Right atrium auricular region (tissue), 2 donors: ENCODE data around the gene PHKA2. TPM values are rescaled to one million over a fixed set of nuclear protein-coding genes. Genes with fewer than 3 reads are reported as not detected.

ENCODE experiments used
- DNase-seq: peaks from one replicate; pipeline ENCODE4 v3.0.0-alpha.2; 2019; ENCODE audit warnings: low spot score
- H3K27ac ChIP-seq, 2 donors: fragments of 200-600 bp; sonication (generic); 1 replicate in 1 of 2; 2 replicates in 1 of 2; pipeline ENCODE4 v1.5.1; 2016 to 2019
- H3K27me3 ChIP-seq, 2 donors: fragments of 200-600 bp; sonication (generic); one replicate each; pipeline versions ENCODE4 v1.5.1 to v1.6.0; 2017 to 2019
- H3K36me3 ChIP-seq: fragments of 200-600 bp; sonication (generic); one replicate; pipeline ENCODE4 v1.5.1; 2016
- H3K4me1 ChIP-seq, 2 donors: fragments of 200-600 bp; sonication (generic); one replicate each; pipeline versions ENCODE4 v1.5.1 to v1.6.0; 2017 to 2019
- H3K4me3 ChIP-seq, 2 donors: fragments of 200-600 bp; sonication (generic); 1 replicate in 1 of 2; 2 replicates in 1 of 2; pipeline ENCODE4 v1.5.1; 2017 to 2019; ENCODE audit warnings: mild to moderate bottlenecking in 1 of 2, moderate library complexity in 1 of 2
- H3K9me3 ChIP-seq, 2 donors: fragments of 200-600 bp; sonication (generic); one replicate each; pipeline ENCODE4 v1.5.1; 2019
- total RNA-seq, 2 donors: library from RNA; depleted of rRNA; stranded (reverse); fragments of >200 nt; gene quantifications; one replicate each; pipeline ENCODE4 v1.1.0, GENCODE V29; 2016
- TF ChIP-seq, protein P1 (sequence below), 2 donors: fragments of 200-600 bp; sonication (generic); IDR thresholded peaks; one replicate each; pipeline ENCODE4 v1.5.1; 2019; ENCODE audit warnings: antibody characterized with exemption in 2 of 2

Gene PHKA2
- total RNA-seq, 2 donors from 2014 or later: 13.5 to 28.7 TPM

GRCh38 chrX:18879144-18879543, 104.8 kb downstream of the PHKA2 start:
- no peak for DNase-seq
- H3K27me3 ChIP-seq: no peaks in the 10 kb centered on the region
- H3K4me1 ChIP-seq: peaks cover 0 to 1% of the 10 kb centered on the region in 2 donors
- no peaks in the 10 kb centered on the region for H3K9me3 ChIP-seq
- no peak overlapping the region for H3K4me3 ChIP-seq
- no peak overlapping the region for H3K27ac ChIP-seq
- TF ChIP-seq, protein P1, sequence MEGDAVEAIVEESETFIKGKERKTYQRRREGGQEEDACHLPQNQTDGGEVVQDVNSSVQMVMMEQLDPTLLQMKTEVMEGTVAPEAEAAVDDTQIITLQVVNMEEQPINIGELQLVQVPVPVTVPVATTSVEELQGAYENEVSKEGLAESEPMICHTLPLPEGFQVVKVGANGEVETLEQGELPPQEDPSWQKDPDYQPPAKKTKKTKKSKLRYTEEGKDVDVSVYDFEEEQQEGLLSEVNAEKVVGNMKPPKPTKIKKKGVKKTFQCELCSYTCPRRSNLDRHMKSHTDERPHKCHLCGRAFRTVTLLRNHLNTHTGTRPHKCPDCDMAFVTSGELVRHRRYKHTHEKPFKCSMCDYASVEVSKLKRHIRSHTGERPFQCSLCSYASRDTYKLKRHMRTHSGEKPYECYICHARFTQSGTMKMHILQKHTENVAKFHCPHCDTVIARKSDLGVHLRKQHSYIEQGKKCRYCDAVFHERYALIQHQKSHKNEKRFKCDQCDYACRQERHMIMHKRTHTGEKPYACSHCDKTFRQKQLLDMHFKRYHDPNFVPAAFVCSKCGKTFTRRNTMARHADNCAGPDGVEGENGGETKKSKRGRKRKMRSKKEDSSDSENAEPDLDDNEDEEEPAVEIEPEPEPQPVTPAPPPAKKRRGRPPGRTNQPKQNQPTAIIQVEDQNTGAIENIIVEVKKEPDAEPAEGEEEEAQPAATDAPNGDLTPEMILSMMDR (IDR thresholded peaks at IDR 0.05): no peak
- no peaks in the 10 kb centered on the region for H3K36me3 ChIP-seq

- no peaks in the 10 kb centered on the region for H3K9me3 ChIP-seq
- TF ChIP-seq, protein P1 (IDR thresholded peaks at IDR 0.05): no peak
- no peaks in the 10 kb centered on the region for H3K36me3 ChIP-seq
- H3K4me3 ChIP-seq: no peak overlapping the region
- H3K4me1 ChIP-seq: peaks cover 0 to 12% of the 10 kb centered on the region in 2 donors
- H3K27me3 ChIP-seq: no peaks in the 10 kb centered on the region
- DNase-seq: no peak
- H3K27ac ChIP-seq: no peak overlapping the region
Observed at GRCh38 chrX:18877469-18877868, 106.4 kb downstream of the PHKA2 start.

- Histone ChIP-seq H3K36me3 (no peaks in the 10 kb centered on the region), H3K27ac (peak overlapping the region in 1 of 2 donors; percentile 43), H3K9me3 (no peaks in the 10 kb centered on the region), H3K4me1 (peaks cover 0 to 27% of the 10 kb centered on the region in 2 donors), H3K4me3 (no peak overlapping the region), H3K27me3 (no peaks in the 10 kb centered on the region)
- no peak for DNase-seq
- TF ChIP-seq, protein P1 (IDR thresholded peaks at IDR 0.05): no peak
Observed at GRCh38 chrX:18875256-18875878, 108.5 kb downstream of the PHKA2 start.

DNA sequence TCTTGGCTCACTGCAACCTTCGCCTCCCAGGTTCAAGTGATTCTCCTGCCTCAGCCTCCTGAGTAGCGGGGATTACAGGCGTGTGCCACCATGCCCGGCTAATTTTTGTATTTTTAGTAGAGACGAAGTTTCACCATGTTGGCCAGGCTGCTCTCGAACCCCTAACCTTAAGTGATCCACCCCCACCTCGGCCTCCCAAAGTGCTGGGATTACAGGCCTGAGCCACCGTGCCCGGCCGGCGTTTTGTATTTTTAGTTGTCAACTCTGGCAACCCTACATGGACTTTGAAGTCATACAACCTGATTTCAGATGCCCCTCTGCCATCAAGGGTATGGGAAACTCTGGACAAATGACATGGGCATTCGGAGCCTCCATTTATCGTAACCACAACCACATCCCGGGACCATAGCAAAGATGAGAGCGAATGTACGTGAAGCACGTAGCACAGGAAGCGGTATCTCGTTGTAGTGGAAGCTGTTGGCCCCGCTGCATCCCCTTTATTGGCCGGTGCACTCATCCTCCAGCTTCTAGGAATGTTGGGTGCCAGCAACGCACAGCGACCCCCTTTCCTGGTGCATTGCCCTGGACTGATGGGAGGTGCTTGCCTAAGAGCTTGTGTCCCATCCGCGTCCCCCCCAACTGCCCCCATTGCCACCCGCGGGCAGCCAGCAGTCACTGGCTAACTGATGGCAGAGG, 109.2 kb downstream of the PHKA2 start:
- H3K27ac ChIP-seq: peak overlapping the region in 1 of 2 donors; percentile 43
- H3K4me1 ChIP-seq: peaks cover 0 to 27% of the 10 kb centered on the region in 2 donors

DNA sequence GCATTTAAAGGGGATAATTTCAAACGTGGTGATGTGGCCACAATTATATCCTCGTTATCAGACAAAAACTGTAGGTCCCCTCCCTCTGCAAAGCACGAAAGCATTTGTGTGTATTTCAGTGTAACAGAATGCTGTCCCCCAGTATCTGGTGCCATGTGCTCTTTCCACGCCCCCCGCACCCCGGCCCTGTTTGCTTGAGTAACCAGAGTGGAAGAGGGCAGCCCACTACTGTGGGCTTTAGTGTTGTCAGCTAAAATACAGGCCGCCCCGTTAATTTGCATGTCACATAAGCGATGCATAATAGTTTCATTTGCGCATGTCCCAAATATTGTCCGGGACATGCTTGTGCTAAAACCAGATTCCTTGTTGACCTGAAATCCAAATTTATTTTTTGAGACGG, 110.1 kb downstream of the PHKA2 start:
- TF ChIP-seq, protein P1 (IDR thresholded peaks at IDR 0.05): no peak
- peaks cover 0 to 27% of the 10 kb centered on the region in 2 donors for H3K4me1 ChIP-seq
- H3K27ac ChIP-seq: peak overlapping the region; percentile 76 to 83
- no peak overlapping the region for H3K4me3 ChIP-seq
- H3K27me3 ChIP-seq: no peaks in the 10 kb centered on the region
- no peaks in the 10 kb centered on the region for H3K36me3 ChIP-seq
- H3K9me3 ChIP-seq: no peaks in the 10 kb centered on the region
- DNase-seq: no peak

More for the DNA sequence above, 109.2 kb downstream of the PHKA2 start:
- H3K4me3 ChIP-seq: no peak overlapping the region
- H3K36me3 ChIP-seq: no peaks in the 10 kb centered on the region
- DNase-seq: no peak
- no peaks in the 10 kb centered on the region for H3K27me3 ChIP-seq
- H3K9me3 ChIP-seq: no peaks in the 10 kb centered on the region
- TF ChIP-seq, protein P1 (IDR thresholded peaks at IDR 0.05): no peak
